ENCODE measurements around the gene WDR86.

Gene WDR86

DNA sequence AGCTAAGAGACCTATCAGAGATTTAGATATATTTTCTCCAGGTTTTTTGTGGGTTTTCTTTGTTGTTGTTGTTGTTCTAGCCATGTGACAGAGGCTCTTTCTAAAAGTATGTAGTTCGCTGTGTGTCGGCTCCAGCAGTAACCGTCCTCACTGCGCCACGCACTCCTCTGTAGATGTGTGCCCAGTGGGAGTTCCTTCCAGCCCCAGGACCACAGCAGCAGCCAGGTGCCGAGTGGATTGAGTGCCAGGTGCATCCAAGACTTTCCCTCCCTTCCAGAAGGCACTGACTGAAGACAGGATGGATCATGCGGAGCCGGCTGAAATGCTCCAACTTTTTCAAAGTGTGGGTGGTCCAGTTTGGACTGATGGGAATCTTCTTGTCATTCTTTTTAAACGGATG, 31.8 kb downstream of the WDR86 start:
- DNase-seq, result no peak

DNA sequence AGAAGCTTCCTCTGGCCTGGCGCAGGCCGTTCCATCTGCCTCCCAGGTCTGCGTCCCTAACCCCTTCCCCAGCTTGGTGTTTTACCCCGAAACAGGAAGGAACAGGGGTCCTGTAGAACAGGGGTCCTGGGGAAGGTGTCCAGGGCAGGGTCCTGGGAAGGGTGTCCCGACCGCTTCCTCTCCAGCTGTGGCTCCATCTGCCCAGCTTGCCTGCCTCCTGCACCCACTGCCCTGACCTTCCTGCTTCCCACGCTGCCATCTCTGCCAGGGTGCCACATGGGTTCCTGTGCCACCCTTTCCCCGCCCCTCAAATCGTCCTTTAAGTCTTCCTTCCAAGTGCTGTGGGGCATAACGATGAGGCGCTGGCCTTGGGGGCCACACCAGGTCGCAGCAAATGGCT, 32.4 kb downstream of the WDR86 start:
- DNase-seq, result no peak

DNA sequence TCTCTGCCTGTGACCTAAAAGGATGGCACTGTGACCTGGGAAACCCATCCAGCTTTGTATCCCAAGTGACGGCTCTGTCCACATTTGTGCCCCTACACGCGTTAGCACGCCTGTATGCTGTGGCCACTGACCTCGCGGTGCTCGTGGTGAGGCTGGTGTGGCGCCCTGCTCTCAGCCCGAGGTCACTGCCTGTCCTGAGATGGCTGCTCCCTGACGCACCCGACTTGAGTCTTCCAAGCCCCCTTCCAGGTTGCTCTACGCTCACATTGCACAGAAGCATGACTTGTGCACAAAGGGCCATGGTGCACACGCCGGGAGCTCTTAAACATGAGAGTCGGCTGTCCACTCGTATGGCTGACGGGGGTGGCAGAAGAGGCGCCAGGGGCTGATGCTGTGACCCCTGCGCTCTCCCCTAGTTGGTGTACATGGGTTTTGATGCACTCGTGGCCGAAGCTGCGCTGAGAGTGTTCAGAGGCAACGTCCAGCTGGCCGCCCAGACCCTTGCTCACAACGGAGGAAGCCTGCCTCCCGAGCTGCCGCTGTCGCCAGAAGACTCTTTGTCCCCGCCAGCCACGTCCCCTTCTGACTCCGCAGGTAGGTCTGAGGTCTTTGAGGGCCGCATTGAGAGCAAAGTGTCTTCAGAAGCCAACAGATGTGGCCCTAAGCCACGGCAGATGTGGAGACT, 33.5 kb downstream of the WDR86 start:
- DNase-seq, result no peak

DNA sequence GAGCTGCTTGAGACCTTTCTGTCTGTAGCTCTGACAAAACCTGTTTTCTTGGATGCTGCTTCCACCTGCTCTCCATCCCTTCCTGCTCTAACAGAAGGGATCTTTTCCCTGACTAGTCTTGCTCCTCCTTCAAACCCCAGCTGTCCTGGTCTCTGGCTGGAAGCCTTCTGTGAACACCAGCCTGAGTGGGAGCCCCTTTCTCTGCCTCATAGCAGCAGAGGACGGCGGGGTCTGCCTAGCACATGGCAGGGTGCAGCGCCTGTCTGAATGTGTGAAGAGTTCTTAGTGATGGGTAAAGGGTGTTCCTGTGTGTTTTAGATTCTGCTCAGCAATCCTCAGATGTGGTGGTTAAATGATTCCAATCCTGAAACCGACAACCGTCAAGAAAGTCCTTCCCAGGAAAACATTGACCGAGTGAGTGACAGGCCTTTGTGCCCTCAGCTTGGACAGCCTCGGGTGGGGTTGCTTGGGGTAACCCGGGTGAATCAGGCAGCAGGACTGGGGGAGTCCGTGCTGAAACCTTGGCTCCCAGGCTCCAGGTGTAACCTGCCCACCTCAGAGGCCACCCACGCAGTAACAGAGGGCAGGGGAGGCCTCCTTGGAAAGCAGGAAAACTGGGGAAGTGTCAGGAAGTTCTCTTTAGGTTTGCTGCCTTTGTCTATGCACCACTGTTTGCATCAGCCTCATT, 34.2 kb downstream of the WDR86 start:
- DNase-seq, result no peak

DNA sequence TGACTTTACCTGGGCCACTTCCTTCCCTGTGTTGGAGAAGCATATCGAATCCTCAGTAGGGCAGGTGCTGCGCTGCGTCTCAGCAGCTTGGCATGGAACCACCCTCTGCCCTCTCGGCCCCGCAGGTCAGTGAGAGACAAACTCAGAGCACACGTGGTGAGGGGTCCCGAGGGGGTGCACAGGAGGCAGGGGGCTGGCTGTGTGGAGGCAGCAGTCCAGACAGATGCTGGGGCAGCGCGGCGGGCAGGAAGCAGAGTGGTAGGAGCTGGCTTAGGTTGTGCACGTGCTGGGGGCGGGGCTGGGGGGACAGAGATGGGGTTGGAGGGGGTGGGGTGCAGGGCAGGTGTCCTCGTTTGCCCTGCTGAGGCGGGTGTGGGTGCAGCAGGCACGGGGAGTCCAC, 35.1 kb downstream of the WDR86 start:
- DNase-seq, result no peak

DNA sequence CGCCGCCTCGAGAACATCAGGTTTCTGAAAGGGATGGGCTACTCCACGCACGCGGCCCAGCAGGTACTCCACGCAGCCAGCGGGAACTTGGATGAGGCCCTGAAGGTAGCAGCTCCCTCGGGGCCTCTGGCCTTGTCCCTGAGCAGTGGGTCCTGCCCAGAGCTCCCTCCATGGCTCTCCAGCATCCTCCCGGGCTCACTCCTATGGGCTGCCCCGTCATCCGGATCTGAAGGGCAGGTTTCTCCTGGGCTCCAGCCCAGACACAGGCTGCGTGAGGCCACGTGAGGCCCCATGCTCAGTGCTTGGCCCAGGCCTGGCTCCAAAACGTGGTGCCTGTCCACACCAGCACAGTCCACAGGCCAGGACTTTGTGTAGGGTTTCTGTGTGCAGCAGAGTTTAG, 35.7 kb downstream of the WDR86 start:
- DNase-seq, result no peak

DNA sequence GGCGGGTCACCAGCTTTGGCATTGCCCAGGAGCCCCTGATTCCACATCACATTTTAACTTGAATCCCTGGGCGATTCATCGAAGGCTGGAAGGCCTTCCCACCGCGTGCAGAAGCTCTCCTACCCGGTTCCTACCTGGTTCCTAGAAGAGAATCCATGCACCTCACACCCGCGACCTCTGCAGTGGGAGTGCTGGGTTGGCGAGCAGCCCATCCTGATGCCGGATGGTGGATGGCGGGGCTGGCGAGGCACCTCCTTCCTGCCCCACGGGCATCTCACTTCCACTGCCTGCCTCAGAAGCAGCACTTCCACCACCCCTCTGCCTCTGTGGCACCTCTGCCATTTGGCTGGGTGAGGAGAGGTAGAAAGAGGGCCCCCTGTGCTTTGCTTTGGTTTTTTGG, 36.2 kb downstream of the WDR86 start:
- no peak for DNase-seq

DNA sequence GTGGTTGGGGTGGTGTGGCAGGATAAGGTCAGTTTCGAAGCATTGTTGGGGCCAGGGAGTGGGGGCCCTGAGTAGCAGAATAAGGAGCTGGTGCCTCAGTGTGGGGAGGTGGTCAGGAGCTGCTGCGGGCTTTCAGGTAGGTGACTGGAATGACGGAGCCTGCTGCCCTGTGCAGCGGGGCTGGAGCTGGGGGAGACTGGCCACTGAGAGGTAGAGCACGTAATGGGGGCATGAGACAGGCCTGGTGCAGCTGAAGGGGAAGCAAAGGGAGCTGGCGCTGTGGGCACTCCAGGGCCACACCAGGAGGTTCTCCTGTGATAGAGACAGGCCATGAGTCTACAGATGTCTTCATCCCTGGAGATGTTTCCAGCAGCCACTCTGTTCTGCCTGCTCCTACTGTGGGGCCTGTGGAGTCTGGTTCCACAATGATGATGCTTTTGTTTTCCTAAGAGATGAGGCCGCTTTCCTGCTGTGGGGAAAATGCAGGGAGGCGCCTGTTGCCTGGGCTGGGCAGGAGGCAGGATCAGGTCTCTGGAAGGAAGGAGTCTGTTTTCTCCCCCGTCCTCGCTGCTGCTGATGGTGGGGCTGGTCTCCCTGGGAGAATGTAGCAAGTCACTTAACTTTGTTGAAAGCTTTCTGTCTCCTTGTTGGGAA, 37.1 kb downstream of the WDR86 start:
- DNase-seq, result no peak

DNA sequence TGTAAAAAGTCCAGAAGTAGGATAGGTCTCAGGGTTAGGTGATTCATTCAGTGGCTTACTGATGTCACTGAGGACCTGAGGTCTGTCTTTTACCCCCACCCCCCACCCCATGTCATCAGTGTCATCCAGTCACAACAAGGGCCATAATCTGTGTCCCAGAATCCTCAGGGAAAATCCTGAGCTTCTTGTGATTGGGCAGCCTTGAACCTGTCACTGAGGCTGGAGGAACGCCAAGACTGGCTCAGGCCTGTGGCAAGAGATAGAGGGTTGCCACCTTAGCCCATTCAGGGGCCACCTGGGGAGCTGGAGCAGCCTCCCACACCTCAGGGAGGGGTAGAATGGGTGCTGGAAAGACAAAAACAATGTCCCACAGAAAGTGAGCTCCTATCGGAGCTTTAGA, 38.6 kb downstream of the WDR86 start:
- no peak for DNase-seq

DNA sequence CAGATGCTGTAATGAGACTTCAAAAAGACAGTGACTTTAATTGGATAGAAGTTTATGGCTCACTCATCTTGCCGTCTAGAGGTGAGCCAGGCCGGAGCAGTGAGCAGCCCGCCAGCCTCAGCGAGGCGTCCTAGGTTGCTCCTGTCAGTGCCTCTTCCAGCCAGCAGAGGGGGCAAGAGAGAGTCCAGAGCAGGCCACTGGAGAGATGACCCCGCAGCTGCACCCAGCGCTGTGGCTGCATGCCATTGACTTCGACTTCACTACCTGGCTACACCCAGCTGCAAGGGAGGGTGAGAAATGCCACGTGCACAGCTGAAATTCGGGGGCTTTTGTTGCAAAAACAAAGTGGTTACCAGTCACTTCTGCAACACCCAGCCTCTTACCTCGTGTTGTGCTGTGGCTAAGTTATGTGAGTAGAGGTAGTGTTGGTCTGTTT, 41.7 kb downstream of the WDR86 start:
- DNase-seq, result peak; percentile 40

DNA sequence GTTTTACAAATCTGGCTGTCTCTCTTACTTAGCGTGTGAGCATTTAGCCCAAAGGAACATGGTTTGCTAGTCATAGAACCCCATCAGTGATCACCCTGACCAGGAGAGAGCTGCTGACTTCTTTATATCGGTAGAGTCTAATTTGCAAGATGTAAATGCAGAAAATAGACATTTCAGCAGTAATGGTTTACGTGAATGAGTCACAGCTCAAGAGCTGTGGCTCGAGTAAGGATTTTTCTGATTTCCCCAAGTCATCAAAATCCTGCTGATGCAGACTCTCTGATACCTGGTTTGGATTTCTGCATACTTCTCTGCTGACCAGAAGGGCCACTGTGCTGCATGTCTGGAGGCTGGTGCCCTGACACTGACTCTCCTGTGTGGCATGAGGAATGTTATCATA, 42.6 kb downstream of the WDR86 start:
- DNase-seq, result no peak

DNA sequence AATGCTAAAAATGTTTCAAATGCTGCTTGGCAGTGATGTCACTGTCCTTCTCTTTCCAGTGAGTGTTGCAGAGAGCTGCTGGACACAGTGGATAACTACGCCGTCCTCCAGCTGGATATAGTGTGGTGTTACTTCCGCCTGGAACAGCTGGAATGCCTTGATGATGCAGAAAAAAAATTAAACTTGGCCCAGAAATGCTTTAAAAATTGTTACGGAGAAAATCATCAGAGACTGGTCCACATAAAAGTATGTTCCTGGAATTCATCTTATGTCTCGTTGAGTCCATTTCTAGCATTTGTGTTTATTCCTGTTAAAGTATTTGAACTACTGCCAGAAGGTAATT, 43.0 kb downstream of the WDR86 start:
- no peak for DNase-seq

DNA sequence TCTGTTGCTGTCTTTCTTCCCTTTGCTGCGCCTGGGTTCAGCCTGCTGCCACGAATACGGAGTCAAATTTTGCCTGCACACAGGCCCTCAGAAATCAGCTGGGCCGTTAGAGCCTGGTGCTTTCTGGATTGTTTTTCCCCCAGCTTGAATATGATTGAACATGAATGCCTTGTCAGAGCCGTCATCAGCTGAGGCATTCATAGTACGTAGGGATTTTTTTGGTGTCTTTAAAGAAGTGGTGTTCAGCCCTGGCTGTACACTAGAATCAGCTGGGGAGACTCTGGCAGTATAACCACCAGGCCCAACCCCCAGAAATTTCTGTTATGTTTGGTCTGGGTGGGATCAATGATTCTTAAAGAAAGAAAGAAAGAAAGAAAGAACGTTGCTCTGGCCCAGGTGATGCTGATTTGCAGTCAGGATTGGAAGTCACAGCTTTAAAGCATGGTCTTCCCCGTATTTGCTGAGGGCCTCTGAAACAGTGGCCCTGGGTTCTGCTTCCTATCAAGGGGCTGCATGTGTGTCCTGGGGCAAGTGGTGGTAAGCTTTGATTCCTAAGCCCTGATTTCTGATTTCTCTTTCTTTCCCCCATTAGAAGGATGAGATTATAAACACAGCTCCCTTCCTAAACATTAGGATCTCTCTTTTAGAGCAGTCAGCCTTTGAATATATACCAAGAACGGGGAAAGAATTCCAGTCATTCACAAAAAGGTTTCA, 43.5 kb downstream of the WDR86 start:
- DNase-seq, result no peak

DNA sequence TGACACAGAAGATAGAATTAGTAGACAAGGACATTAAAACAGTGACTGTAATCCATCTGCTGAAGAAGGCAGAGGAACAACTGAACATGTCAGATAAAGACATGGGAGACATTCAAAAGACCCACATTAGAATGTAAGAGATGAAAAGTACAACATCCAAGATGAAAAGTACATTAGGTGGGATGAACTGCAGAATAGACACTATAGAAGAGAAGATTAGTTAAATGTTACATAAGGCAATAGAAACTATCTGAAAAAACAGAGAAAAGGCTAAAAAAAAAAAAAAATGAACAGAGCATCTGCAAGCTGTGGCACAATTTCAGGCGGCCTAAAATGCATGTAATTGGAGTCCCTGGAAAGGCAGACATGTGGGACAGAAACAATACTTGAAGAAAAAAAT, 46.7 kb downstream of the WDR86 start:
- no peak for DNase-seq

DNA sequence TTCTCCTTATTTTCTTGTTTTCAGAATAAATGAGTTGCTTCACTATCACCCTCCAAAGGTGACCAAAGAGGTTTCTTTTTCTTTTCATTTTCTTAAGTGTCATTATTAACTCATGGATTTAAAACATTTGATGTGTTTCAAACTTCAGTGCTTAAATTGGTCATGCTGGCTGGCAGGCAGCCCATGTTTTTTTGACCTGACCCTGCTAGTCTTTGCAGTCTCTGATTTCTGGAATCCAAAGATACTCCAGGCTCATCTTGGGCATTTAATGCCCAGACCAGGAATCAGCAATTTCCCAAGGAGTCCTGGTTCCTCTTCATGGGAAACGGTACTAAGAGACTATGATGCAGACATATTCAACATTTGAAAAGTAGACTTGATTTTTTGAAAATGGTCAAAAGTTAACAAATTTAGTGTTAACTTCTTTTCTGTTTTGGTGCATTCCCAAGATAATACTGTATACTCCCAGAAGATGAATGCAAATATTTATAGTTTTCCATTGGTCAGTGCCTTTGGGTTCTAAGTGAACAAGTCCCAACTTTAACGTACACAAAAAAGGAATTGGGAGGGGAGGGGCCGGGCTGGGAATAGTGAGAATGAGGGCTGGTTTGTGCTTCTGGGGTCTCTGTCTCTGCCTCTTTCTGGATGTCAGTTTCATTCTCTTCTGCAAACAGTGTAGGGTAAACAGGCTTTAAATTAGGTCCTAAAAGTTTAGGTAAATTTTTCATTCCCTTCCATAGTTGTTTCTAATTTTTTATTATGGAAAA, 48.5 kb downstream of the WDR86 start:
- no peak for DNase-seq

DNA sequence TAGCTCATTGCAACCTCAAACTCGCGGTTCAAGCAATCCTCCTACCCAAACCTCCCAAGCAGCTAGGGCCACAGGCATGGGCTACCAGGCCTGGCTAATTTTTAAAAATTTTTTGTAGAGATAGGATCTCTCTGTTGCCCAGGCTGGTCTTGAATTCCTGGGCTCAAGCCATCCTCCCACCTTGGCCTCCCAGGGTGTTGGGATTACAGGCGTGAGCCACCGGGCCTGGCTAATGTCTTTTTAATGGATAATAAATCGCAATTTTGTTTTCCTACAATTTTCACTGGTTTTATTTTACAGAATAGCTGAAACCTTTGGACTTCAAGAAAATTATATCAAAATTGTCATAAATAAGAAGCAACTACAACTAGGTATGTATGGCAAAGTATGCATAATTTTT, 57.3 kb downstream of the WDR86 start:
- no peak for DNase-seq

DNA sequence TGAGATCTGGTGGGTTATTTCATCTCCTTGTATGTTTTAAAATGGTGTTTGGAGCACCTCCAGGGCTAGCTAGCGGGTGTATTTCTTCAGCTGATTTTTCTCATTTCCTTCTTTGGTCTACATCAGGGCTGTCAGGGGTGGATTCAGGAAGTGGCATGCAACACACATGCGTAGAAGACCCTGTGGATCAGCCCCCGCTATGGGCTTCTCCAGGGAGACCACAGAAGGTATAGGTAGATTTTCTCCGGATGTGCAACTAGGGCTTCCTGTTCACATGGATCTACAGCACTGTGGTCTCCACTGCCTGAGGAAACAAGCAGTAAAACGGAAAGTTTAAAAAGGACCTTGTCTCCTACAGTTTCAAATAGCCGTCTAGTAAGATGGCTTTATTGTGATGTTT, 57.9 kb downstream of the WDR86 start:
- DNase-seq, result peak; percentile 68

DNA sequence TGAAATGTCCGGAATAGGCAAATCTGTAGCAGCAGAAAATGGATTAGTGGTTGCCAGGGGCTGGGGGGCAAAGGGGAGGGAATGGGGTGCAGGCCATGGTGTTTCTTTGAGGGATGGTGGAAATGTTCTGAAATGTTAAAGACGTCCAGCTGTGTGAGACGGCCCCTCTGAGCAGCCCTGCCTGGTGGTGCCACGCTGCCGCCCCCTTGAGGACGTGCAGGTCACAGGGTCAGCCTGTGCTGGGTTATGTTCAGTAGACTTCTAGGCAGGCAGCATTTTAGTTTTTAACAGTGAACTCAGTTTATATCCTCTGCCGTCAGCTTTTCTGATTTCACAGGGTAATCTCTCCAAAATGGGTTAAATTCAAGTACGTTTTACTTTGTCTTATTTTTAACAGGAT, 58.8 kb downstream of the WDR86 start:
- no peak for DNase-seq

DNA sequence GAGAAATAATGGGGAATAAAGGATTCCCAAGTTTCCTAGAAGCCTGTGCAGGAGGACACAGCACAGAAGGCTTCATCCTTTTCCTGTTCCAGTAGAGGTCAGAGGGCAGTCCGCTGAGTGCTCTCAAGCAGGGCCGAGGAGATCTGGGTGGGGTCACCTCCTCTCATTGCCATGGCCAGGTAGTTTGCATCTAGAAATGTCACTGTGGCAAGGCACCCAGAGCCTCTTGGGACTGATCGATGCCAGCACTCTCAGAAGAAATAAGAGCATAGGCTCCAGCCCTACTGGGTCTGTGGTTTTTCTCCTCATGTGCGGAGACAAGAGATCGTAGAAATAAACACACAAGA, 60.4 kb downstream of the WDR86 start:
- DNase-seq, result no peak

DNA sequence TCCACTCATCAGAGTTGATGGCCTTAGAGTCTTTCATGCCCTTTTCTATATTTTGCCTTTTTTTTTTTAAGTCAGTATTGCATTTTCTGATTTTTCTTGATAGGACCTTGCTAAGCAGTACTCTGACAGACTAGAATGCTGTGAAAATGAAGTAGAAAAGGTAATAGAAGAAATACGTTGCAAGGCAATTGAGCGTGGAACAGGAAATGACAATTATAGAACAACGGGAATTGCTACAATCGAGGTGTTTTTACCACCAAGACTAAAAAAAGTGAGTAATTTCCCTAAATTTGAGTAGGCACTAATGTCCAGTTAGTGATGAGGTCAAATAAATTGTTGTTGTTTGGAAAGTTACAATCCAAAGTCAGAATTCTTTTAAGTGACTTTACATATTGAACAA, 60.9 kb downstream of the WDR86 start:
- no peak for DNase-seq

DNA sequence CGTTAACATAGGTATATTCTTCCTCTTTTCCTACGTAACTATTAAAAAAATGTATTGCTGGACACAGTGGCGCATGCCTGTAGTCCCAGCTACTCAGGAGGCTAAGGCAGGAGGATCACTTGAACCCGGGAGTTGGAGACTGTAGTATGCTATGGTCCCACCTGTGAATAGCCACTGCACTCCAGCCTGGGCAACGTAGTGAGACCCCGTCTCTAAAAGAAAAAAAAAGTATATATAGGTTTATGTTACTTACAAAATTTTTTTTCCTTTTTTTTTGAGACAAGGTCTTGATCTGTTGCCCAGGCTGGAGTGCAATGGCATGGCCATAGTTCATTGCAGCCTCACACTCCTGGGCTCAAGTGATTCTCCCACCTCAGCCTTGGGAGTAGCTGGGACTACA, 62.6 kb downstream of the WDR86 start:
- DNase-seq, result no peak

DNA sequence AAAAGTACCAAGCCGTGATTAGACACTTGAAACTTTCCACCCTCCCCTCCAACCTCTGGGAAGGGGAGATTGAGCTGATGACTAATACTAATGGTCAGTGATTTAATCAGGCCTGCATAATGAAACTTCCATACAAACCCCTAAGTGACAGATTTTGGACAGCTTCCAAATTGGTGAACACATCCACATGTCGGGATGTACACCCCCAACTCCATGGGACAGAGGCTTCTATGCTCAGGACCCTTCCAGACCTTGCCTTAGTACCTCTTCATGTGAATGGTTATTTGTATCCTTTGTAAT, 63.4 kb downstream of the WDR86 start:
- DNase-seq, result no peak

All from GF-D8 (cell line).